GM23248 (cell line): Measurements from ENCODE around the gene MYLK2. TPM values are rescaled to one million over a fixed set of nuclear protein-coding genes. Genes with fewer than 3 reads are reported as not detected.

Experiments
- DNase-seq: peaks from one replicate; pipeline ENCODE4 v3.0.0-alpha.2; 2015
- H2AFZ ChIP-seq: fragments of 200-600 bp; sonication (generic); 2 replicates; pipeline ENCODE4 v1.6.1; 2016; ENCODE audit warnings: antibody characterized with exemption
- H3F3A ChIP-seq: fragments of 200-600 bp; sonication (generic); 2 replicates; pipeline ENCODE4 v1.6.1; 2016; ENCODE audit warnings: mild to moderate bottlenecking, antibody characterized with exemption, mixed run types; ENCODE audit not compliant: insufficient read depth
- H3K27ac ChIP-seq: fragments of 200-600 bp; sonication (generic); 2 replicates; pipeline ENCODE4 v1.5.1; 2016; ENCODE audit warnings: mild to moderate bottlenecking
- H3K27me3 ChIP-seq: fragments of 200-600 bp; sonication (generic); replicated peaks from 2 replicates; pipeline ENCODE4 v1.6.1; 2016; ENCODE audit warnings: mild to moderate bottlenecking; ENCODE audit not compliant: insufficient read depth
- H3K36me3 ChIP-seq: fragments of 200-600 bp; sonication (generic); 2 replicates; pipeline ENCODE4 v1.6.1; 2016; ENCODE audit warnings: low read depth, mild to moderate bottlenecking
- H3K4me1 ChIP-seq: fragments of 200-600 bp; sonication (generic); 2 replicates; pipeline ENCODE4 v1.6.1; 2016; ENCODE audit warnings: mild to moderate bottlenecking; ENCODE audit not compliant: insufficient read depth
- H3K4me2 ChIP-seq: fragments of 200-600 bp; sonication (generic); one replicate; pipeline ENCODE4 v1.6.1; 2016; ENCODE audit warnings: mild to moderate bottlenecking; ENCODE audit not compliant: unreplicated experiment
- H3K4me3 ChIP-seq: fragments of 200-600 bp; sonication (generic); 2 replicates; pipeline ENCODE4 v1.5.1; 2016; ENCODE audit warnings: mild to moderate bottlenecking
- H3K79me2 ChIP-seq: fragments of 200-600 bp; sonication (generic); 2 replicates; pipeline ENCODE4 v1.6.1; 2016; ENCODE audit warnings: mild to moderate bottlenecking; ENCODE audit not compliant: insufficient read depth
- H3K9ac ChIP-seq: fragments of 200-600 bp; sonication (generic); 2 replicates; pipeline ENCODE4 v1.6.1; 2016; ENCODE audit warnings: mild to moderate bottlenecking
- H3K9me2 ChIP-seq: fragments of 200-600 bp; sonication (generic); 2 replicates; pipeline ENCODE4 v1.6.1; 2016; ENCODE audit warnings: mixed run types, mild to moderate bottlenecking, moderate library complexity; ENCODE audit not compliant: insufficient read depth
- H3K9me3 ChIP-seq: fragments of 200-600 bp; sonication (generic); one replicate; pipeline ENCODE4 v1.6.1; 2017; ENCODE audit warnings: low read depth
- H4K20me1 ChIP-seq: fragments of 200-600 bp; sonication (generic); 2 replicates; pipeline ENCODE4 v1.6.0; 2016; ENCODE audit not compliant: insufficient read depth
- EZH2 ChIP-seq: fragments of 200-600 bp; sonication (generic); IDR thresholded peaks from 2 replicates; pipeline ENCODE4 v1.6.1; 2018; ENCODE audit warnings: antibody characterized with exemption, mild to moderate bottlenecking; ENCODE audit not compliant: insufficient read depth, poor library complexity, severe bottlenecking
- EZH2phosphoT487 ChIP-seq: fragments of 200-600 bp; sonication (generic); IDR thresholded peaks from 2 replicates; pipeline ENCODE4 v1.6.1; 2018; ENCODE audit warnings: antibody characterized with exemption, moderate library complexity, mild to moderate bottlenecking, low read depth; ENCODE audit not compliant: insufficient read depth
- WGBS, 2 experiments: methylation state at CpG; one replicate each; pipeline ENCODE4 v1.1.6; 2015 to 2017; ENCODE audit warnings: low lambda C conversion rate in 2 of 2, low coverage in 1 of 2; ENCODE audit errors: missing lambda C conversion rate in 2 of 2; 5-methylcytosine and 5-hydroxymethylcytosine counted together
- in situ Hi-C: fragments of 300-500 bp; cut with MboI; formaldehyde crosslinking; loops from 2 replicates; pipeline ENCODE4 v1.15.0; 2020
- polyA plus RNA-seq: library from polyadenylated mRNA; unstranded; fragments of >200 nt; fragmentation: Nextera tagmentation; extraction: Ambion mirVana; gene quantifications from 2 replicates; pipeline ENCODE4 v1.2.1, GENCODE V29; 2016
- total RNA-seq: library from RNA; depleted of rRNA; stranded (reverse); fragments of >200 nt; shearing (Covaris generic); gene quantifications from 2 replicates; pipeline ENCODE4 v1.2.3, GENCODE V29; 2014

The MYLK2 gene
- total and polyA plus RNA-seq, 2 experiments from 2014 or later: not detected

DNA sequence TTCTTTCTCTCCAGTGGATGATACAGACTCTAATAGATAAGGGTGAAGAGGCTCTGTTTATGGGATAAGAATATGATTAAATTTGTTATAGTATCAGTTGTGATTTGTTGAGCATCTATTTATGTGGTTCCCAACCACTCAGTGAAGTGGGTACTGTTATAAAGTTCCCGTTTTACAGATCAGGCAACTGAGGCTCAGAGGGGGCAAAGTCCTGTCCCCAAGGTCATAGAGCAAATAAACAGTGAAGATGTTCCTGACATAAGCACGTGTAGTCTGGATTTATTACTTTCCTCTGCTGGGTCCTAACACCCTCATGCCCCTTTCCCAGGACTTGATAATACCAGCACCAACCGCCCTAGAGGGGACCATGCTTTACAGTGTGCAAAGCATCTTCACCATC, 47.1 kb downstream of the MYLK2 start:
- in situ Hi-C loops: no loop called here
- H3K9me2 ChIP-seq: no peaks in the 10 kb centered on the region
- no peak overlapping the region for H3K9ac ChIP-seq
- no peak overlapping the region for H3K4me2 ChIP-seq
- no peaks in the 10 kb centered on the region for H3K36me3 ChIP-seq
- H3K4me3 ChIP-seq: no peak overlapping the region
- WGBS, 2 experiments: 60 to 68% methylated on average over 3 of the region's 3 CpGs
- TF ChIP-seq EZH2 (no peak), EZH2phosphoT487 (no peak)
- H4K20me1 ChIP-seq: no peaks in the 10 kb centered on the region
- no peak overlapping the region for H3K27ac ChIP-seq
- no peaks in the 10 kb centered on the region for H3F3A ChIP-seq
- DNase-seq: no peak
- no peak overlapping the region for H2AFZ ChIP-seq
- peaks cover 50% of the 10 kb centered on the region for H3K27me3 ChIP-seq
- no peaks in the 10 kb centered on the region for H3K9me3 ChIP-seq
- H3K79me2 ChIP-seq: no peaks in the 10 kb centered on the region
- H3K4me1 ChIP-seq: no peaks in the 10 kb centered on the region

DNA sequence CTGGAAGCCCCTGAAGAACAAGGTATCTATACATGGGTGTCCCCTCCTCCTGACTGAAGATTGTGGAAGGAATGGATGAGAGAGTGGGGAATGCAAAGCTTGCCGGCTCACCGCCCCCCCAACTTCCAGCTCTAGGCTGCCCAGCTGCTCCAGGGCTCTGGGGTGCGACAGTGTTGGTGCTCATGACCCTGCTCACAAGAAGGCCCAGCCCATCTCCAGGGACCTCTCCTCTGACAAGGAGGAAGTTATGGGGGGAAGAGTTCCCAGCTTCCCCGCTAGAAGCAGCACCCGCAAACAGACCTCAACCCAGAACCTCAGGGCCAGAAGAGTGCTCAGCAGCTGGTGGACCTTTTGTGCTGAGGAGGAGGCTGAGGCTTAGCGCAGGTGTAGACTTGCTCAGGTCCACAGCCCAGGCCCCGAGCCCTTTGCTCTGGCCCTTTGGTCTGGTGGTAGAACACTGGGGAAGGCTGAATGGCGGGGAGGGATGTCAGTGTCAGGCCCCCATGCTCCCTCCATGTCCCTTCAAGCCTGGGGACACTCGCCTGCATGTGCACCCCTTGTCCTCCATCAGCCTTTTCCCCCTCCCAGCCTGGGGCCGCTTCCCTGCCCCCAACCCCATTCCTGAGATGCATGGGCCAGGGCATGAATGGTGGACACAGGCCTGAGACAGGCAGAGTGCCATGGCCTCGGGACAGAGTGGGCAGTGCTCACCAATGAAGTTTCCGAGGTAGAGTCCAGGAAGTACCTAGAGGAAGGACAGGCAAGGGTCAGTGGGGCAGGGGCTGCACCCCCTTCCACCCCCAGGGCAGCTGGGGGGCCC, 49.9 kb downstream of the MYLK2 start:
- 69 to 79% methylated on average over 12 of the region's 12 CpGs for WGBS, 2 experiments
- Histone ChIP-seq H3K9me2 (no peaks in the 10 kb centered on the region), H3K27ac (no peak overlapping the region), H2AFZ (no peak overlapping the region), H4K20me1 (no peaks in the 10 kb centered on the region), H3K4me2 (no peak overlapping the region), H3K9me3 (no peaks in the 10 kb centered on the region), H3K4me3 (no peak overlapping the region), H3K27me3 (peaks cover 57% of the 10 kb centered on the region), H3K79me2 (no peaks in the 10 kb centered on the region), H3K9ac (no peak overlapping the region), H3K36me3 (no peaks in the 10 kb centered on the region), H3K4me1 (no peaks in the 10 kb centered on the region), H3F3A (no peaks in the 10 kb centered on the region)
- TF ChIP-seq EZH2phosphoT487: no peak
- in situ Hi-C loops: no loop called here
- DNase-seq: no peak

DNA sequence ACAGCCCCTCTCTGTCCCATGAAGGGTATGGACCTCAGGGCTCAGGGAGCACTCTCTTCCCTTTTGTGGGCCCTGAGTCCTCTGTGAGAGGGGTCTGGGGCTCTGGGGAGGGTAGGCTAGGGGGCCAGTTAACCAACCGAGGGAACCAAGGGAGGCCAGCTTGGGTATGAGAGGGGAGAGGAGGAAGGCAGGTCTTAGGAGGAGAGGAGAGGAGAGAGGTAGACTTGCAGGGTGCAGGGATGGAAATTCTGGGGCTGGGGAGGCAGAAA, 50.5 kb downstream of the MYLK2 start:
- TF ChIP-seq EZH2: no peak
- TF ChIP-seq EZH2phosphoT487: no peak
- in situ Hi-C loops: no loop called here
- Histone ChIP-seq H3K4me1 (no peaks in the 10 kb centered on the region), H2AFZ (peak overlapping the region; percentile 75), H3K9me3 (no peaks in the 10 kb centered on the region), H3K4me2 (peak overlapping the region; percentile 62), H3F3A (no peaks in the 10 kb centered on the region), H3K36me3 (no peaks in the 10 kb centered on the region), H3K79me2 (no peaks in the 10 kb centered on the region), H3K27me3 (peaks cover 57% of the 10 kb centered on the region), H3K4me3 (peak overlapping the region; percentile 64), H3K9me2 (no peaks in the 10 kb centered on the region), H3K9ac (peak overlapping the region; percentile 51; the same call in 1 of the 2 replicates), H4K20me1 (no peaks in the 10 kb centered on the region), H3K27ac (no peak overlapping the region)
- no peak for DNase-seq
- WGBS, 2 experiments: 0% methylated on average over 1 of the region's 1 CpG

DNA sequence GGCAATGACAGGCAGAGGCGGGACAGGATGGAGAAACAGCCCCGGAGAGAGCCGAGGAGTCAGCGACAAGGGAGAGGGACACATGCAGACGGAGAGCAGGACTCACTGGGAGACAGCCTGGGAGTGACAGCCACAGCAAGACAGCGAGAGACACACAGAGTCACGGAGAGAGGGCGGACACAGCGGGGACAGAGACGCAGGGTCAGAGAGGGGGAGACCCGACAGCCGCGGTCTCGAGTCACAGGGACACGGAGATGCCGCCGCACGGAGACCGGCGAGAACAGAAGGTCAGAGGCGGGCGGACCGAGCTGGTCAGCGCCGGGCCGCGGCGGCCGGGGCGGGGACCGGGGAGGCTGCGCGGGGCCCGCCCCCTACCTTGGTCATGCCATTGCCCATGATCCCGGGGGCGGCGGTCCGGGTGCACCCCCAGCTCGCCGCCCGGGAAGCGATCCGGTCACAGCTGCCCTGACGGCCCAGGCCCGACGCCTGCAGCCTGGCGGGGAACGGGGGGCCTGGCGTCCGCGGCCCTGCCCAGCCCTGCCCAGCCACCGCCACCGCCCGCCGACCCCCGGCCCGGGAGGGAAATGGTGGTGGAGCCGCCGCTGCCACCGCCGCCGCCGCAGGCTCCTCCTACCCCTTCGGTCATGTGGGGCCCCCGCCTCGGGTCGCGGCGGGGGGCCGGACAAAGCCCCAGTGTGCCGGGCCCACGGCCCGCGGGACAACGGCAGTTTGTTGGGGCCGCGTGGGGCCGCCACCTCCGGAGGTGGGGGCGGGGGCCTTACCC, 51.0 kb downstream of the MYLK2 start, which contains the start of the genes DUSP15 and TTLL9:
DUSP15 (minus strand) TSS at position 586 of the 784 bp plus-strand sequence; CDS start at position 396, 190 bp downstream.
TTLL9 (plus strand) TSS at position 693 of the 784 bp plus-strand sequence. CDS start 493 bp downstream, outside the sequence.
- peaks cover 57% of the 10 kb centered on the region for H3K27me3 ChIP-seq
- H2AFZ ChIP-seq: peak within 1 kb of the TSS; percentile 75
- DNase-seq: peak; percentile 49
- H3K27ac ChIP-seq: no peak within 1 kb of the TSS
- WGBS, 2 experiments: 2 to 3% methylated on average over 30 to 42 of the region's 80 CpGs
- no peaks in the 10 kb centered on the region for H3K4me1 ChIP-seq
- peak within 1 kb of the TSS; percentile 64 for H3K4me3 ChIP-seq
- H3K9ac ChIP-seq: peak within 1 kb of the TSS; percentile 51; the same call in 1 of the 2 replicates
- H3F3A ChIP-seq: no peaks in the 10 kb centered on the region
- H3K36me3 ChIP-seq: no peaks in the 10 kb centered on the region
- in situ Hi-C loops: no loop called here
- no peaks in the 10 kb centered on the region for H3K9me2 ChIP-seq
- H3K79me2 ChIP-seq: no peaks in the 10 kb centered on the region
- peak within 1 kb of the TSS; percentile 62 for H3K4me2 ChIP-seq
- TF ChIP-seq EZH2phosphoT487 (no peak; the same call in 1 of the 2 replicates), EZH2 (peak; percentile 74)
- H3K9me3 ChIP-seq: no peaks in the 10 kb centered on the region
- H4K20me1 ChIP-seq: no peaks in the 10 kb centered on the region
